Measurements from ENCODE around the gene ATL3.

- no peak for TF ChIP-seq CTCF (IDR thresholded peaks at IDR 0.05)
- no peak for TF ChIP-seq POLR2A (IDR thresholded peaks at IDR 0.05)
- TF ChIP-seq EP300 (IDR thresholded peaks at IDR 0.05): no peak
Measured at GRCh38 chr11:63672936-63673539, 1.9 kb upstream of the ATL3 start.

All from tibial nerve (tissue), 4 donors.